NB4 (cell line): Measurements from ENCODE around the gene OLFML2B.

Source experiments
- CTCF ChIP-seq: IDR thresholded peaks from one replicate; pipeline ENCODE4 v1.5.1; 2012; ENCODE audit warnings: low read depth, low read length
- MAX ChIP-seq: IDR thresholded peaks from 2 replicates; pipeline ENCODE4 v1.6.1; 2011; ENCODE audit warnings: low read depth, low read length
- MYC ChIP-seq: IDR thresholded peaks from 2 replicates; pipeline ENCODE4 v1.6.1; 2011; ENCODE audit warnings: low read depth, low read length
- POLR2A ChIP-seq: IDR thresholded peaks from 2 replicates; pipeline ENCODE4 v1.6.1; 2011; ENCODE audit warnings: mild to moderate bottlenecking; ENCODE audit not compliant: insufficient read length; ENCODE audit errors: extremely low read depth

- TF ChIP-seq CTCF (no peak), POLR2A (no peak), MAX (no peak), MYC (no peak)
Observed at GRCh38 chr1:161982917-161983316, 40.8 kb downstream of the OLFML2B start.
